GM13976 (cell line): Measurements from ENCODE around the gene RCBTB1.

Experiments
- DNase-seq: peaks from one replicate; pipeline ENCODE4 v3.0.0; 2012; ENCODE audit warnings: low spot score
- in situ Hi-C: fragments of 300-500 bp; cut with MboI; formaldehyde crosslinking; loops from one replicate; pipeline ENCODE4 v1.12.0; 2022; ENCODE audit warnings: low sequenced_read_pairs, mixed read lengths, inconsistent platforms; ENCODE audit not compliant: unreplicated experiment
- TF ChIP-seq, protein P1 (sequence below): IDR thresholded peaks from 2 replicates; pipeline ENCODE4 v1.5.1; 2012; ENCODE audit warnings: borderline replicate concordance, mild to moderate bottlenecking; ENCODE audit not compliant: insufficient read depth; ENCODE audit errors: extremely low read depth, missing control alignments, control extremely low read depth

The RCBTB1 gene

DNA sequence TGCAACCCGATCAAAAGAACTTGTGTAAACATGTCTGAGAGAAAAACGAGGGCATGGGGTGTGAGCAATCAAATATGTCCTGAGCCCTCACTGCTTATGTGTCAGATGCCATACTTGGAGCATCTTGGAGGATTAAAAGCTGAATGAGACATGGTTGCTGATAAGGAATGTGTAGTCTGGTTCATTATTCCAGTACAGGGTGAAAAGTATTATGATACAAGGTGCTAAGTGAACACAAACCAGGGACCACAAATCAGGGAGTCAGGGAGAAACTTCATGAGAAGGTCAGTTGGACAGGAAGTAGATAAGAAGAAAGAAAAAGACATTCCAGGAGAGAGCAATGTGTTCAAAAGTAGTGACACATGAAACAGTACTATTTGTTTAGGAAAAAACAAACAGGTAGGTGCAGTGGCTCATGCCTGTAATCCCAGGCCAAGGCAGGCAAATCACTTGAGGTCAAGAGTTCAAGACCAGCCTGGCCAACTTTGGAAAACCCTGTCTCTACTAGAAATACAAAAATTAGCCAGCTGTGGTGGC, 2.0 kb upstream of the RCBTB1 start:
- TF ChIP-seq, protein P1, sequence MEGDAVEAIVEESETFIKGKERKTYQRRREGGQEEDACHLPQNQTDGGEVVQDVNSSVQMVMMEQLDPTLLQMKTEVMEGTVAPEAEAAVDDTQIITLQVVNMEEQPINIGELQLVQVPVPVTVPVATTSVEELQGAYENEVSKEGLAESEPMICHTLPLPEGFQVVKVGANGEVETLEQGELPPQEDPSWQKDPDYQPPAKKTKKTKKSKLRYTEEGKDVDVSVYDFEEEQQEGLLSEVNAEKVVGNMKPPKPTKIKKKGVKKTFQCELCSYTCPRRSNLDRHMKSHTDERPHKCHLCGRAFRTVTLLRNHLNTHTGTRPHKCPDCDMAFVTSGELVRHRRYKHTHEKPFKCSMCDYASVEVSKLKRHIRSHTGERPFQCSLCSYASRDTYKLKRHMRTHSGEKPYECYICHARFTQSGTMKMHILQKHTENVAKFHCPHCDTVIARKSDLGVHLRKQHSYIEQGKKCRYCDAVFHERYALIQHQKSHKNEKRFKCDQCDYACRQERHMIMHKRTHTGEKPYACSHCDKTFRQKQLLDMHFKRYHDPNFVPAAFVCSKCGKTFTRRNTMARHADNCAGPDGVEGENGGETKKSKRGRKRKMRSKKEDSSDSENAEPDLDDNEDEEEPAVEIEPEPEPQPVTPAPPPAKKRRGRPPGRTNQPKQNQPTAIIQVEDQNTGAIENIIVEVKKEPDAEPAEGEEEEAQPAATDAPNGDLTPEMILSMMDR: no peak
- in situ Hi-C loops: no loop called here
- DNase-seq: no peak

DNA sequence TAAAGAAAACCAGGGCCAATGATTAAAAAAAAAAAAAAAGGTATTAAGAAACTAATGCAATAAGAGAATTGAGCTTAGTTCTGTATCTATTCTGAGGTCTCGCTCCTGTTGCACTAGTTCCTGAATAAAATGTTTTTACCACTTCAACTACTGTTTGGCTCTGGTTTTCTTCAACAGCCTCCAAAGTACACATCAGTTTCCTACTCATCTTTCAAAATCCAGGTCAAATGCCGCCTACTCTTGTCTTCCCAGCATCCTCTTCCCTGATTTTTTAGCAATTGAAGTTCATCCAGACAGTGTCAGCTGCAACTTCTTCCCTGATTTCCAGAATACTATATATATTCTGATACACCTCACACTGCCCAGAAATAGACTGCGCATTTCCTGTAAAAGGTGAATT, 1.4 kb upstream of the RCBTB1 start:
- TF ChIP-seq, protein P1: no peak
- in situ Hi-C loops: no loop called here
- DNase-seq: no peak

DNA sequence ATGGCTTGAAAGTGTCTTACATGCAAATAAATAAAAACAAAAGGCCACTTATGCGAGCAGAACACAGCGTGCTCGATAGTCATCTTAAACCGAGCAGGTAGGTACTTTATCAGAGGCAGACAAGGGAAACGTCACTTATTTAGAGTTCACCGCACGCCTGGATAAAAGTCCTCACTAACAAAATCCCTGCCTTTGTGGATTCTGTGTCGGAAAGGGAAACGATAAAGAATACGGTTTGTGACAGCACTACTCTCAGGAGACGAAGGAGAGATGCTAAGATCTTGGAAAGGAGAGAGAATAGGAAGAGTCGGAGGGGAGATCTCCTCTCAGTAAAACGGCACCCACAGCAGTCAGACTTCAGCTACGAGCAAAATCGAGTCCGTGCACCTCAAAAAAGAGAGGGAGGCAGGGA, 581 bp downstream of the RCBTB1 start:
- DNase-seq: no peak
- TF ChIP-seq, protein P1: no peak
- in situ Hi-C loops: no loop called here

DNA sequence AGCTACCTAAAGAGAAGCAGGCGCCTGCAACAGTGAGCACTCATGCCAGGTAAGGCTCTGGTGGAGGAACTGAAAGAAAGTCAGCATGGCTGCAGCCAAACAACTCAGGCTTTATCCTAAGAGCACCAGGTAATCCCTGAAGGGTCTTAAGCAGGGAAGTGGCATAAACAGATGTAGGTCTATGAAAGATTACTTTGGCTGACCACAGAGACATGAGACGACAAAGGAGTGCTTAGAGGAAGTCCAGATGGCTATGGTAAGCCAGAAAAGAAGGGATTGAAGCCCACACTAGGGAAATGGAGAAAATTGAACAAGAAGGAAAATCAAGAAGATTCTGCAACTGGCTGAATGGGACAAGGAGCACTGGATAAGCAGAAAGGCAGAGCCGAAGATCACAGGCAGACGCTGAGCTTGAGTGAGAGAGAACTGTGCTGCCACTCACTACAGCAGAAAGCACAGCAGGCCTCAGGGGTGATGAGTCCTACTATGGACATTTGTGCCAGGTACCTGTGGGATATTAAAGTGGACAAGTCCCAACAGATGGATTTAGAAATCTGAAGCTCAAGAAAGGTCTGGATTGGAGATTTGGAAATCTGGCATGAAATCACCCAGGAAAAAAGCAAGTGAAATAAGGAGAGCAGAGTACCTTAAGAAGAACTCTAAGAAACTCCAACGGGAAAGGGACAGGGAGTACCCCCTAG, 4.2 kb downstream of the RCBTB1 start:
- TF ChIP-seq, protein P1: no peak
- in situ Hi-C loops: no loop called here
- no peak for DNase-seq

DNA sequence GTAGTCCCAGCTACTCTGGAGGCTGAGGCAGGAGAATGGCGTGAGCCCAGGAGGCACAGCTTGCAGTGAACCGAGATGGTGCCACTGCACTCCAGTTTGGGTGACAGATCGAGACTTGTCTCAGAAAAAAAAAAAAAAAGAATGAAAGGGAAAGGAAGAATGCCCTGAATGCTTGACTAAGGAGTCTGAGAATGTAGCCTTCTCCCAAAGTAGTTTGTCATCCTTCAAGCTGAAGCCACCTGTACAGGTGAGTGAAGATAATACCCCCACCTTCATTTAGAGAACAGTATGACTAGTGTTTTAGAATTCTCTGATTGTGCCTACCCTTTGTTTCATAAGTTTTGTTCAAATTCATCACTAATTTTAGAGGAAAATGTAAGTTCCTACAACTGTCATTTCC, 5.9 kb downstream of the RCBTB1 start:
- TF ChIP-seq, protein P1: no peak
- in situ Hi-C loops: no loop called here
- DNase-seq: no peak

DNA sequence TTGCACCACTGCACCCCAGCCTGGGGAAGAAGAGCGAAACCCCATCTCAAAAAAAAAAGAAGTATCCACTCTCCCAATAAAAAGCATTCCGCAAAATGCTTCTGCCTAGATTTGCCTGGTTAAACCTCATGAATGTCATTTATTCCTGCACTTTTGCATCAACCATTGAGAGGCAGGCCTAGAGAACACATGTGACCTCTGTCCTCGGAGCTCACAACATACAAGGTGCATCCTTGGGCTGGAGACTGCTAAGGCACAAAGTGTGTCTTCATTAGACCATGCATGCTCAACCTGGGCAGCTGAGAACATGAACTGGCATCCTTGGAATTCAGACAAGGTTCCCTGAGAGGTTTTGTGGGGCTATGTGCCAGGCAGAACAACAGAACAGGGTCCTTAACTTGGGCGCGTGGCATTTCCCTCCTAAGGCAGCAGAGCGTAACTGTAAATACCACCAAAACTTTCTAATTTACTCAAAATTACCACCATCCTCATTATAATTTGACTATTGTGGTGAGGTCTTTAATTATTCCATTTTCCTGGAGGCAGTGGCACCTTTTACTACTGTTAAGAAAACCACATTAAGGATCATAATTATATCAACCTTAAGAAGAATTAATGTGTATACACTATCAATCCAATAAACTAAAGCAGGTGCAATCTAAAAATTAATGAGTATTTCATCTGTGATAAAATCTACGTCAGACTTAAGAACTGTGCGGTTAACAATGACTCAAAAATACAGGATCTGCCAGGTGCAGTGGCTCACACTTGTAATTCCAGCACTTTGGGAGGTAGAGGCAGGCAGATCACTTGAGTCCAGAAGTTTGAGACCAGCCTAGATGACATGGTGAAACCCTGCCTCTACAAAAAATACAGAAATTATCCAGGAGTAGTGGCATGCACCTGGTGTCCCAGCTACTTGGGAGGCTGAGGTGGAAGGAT, 13.8 kb downstream of the RCBTB1 start:
- in situ Hi-C loops: no loop called here
- TF ChIP-seq, protein P1: no peak
- no peak for DNase-seq
